ENCODE measurements around the gene CDH13. TPM values are rescaled to one million over a fixed set of nuclear protein-coding genes. Genes with fewer than 3 reads are reported as not detected.

CDH13 gene
- total RNA-seq, 1 donor from 2014 or later, result 28.9 TPM

DNA sequence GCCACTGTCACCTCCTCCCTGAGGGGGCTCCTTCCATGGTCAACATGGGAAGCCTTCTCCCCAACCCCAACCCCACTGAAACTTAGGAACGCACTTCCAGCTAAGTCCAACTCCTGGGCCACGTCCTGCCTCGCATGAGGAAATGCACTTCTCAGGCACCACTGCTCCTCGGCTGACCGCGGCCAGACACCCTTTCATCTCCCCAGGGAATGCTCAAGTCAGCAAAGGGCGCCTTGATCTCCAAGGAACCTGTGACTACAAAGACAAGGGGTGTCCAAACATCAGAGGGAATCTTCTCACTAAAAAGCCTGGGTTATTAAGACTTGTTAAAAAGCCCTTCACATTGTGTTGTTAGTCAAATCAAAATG lies 1056.1 kb downstream of the CDH13 start:
- DNase-seq, result no peak

DNA sequence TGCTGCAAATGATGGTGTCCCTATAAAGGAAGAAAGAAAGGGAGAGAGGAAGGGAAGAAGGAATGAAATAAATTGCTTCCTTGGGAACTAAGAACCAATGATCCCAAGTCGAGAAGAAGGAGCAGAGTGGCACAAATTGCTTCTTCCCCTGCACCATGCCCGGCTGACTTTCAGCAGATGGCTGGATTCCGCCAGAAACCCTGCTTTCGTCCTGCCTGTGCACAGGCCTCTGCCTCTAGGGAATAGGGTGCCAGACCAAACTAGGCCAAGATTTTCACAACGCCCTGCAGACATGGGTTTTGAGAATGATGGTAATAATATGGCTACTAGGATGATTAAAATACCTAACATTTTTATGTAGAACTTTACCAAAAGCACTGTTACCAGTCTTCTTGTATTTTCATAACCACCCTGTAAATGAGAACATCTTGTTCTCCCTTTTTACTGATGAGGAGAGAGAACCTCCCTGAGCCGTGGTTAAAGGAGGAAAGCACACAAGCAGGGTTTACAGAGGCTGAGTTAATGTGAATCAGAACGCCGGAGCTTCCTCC lies 1058.9 kb downstream of the CDH13 start:
- DNase-seq, result no peak

DNA sequence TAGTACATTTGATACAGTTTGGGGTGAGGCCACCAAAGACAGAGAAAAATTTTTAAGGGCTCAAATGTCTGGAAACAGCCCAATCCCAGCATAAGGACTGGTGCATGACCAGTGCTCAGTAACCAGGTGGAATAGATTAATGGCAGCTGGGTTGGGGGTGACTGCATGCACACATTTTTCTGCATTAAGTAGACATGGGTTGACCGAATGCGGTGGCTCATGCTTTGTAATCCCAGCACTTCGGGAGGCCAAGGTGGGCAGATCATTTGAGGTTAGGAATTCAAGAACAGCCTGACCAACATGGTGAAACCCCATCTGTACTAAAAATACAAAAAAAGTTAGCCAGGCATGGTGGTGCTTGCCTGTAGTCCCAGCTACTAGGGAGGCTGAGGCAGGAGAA lies 1060.0 kb downstream of the CDH13 start:
- no peak for DNase-seq

- peak; percentile 84 for DNase-seq
Measured at GRCh38 chr16:83689385-83689831, 1062.6 kb downstream of the CDH13 start.

DNA sequence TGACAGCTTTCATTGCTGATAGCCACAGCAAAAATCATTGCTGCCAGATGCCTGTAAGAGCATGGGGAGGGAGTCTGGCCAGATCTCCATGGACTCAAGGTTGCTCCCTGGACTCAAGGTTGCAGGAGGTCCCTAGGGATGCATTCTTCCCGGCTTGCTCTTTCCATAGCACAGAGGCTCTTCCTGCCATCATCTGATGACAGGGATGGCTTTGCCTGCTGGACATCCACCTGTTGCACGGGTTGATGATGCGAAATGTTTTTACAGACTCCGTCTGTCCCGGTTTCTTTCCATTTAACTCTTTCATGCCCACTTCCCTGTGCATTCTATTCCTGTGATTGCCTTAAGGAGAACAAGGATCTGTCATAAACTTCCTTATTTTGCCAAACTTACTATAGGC lies 1065.5 kb downstream of the CDH13 start:
- DNase-seq, result no peak

DNA sequence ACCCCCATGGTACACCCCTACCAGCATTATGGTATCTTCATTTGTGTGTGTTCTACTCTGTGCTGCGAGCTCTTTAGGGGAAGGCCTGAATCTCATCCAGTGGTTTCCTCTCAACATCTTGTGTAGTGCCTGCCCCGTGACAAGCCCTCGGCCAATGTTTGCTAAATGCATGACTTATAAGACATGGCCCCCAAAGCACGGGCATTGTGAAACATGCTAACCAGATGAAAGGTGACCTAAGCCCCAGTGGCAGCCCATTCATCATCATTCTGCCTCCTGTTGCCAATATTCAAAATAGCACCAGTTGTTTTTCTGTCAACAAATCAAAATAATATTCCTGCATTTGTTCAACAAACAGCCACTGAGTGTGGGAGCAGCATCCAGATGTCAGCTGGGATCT lies 1072.2 kb downstream of the CDH13 start:
- DNase-seq, result peak; percentile 66

DNA sequence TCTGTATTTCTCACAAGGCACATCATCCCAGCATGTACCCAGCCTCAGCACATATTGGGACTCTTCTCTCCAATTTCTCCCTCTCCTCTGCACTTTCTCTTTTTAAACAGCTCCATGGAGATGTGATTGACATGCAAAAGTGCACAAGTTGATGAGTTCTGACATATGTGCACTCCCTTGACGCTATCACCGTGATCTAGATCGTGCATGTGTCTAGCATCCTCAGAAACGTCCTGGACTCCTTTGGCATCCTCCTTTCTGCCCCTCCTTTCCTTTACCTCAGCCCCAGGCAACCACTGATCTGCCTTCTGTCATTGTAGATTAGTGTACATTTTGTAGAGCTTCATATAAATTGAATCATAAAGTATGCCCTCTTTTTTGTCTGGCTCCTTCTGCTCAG lies 1073.0 kb downstream of the CDH13 start:
- no peak for DNase-seq

GRCh38 chr16:83700918-83701317 lies 1074.1 kb downstream of the CDH13 start:
- no peak for DNase-seq

DNA sequence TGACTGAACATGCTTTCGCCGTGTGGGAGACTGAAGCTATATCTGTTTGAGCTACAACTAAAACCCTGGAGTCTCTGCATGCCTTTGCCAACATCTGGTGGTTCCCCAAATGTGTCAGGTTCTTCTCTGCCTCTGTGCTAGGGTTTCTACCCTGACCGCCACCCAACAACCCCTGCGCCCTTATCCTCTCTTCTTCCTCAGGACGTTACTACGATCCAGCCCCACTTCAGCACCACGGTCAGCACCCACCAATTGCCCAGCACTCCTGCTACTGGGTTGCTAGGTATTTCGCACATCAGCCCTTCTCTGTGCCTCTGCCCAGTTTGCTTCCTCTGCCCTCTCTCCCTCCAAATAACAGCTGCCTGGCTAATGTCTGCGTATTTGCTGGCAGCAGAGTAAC lies 1074.7 kb downstream of the CDH13 start:
- no peak for DNase-seq

GRCh38 chr16:83704656-83705055 lies 1077.9 kb downstream of the CDH13 start:
- no peak for DNase-seq

GRCh38 chr16:83705856-83706255 lies 1079.1 kb downstream of the CDH13 start:
- no peak for DNase-seq

DNA sequence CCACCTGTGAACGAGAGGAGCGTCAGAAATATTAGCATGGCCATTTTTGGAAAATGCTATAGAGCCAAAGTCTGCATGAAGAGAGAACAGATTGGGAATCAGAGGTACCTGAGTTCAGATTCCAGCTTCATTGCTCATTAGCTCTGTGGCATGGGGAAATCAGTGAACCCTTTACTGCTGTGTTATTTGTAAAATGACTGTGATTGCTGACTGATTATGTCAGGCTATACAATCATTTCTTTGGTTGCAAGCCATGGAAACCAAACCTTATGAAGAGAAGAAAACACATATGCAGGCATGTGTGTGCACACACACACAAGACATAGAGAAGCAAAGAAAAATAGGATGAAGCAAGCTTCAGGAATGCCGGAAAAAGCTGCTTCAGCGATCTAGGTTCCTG lies 1079.6 kb downstream of the CDH13 start:
- no peak for DNase-seq

DNA sequence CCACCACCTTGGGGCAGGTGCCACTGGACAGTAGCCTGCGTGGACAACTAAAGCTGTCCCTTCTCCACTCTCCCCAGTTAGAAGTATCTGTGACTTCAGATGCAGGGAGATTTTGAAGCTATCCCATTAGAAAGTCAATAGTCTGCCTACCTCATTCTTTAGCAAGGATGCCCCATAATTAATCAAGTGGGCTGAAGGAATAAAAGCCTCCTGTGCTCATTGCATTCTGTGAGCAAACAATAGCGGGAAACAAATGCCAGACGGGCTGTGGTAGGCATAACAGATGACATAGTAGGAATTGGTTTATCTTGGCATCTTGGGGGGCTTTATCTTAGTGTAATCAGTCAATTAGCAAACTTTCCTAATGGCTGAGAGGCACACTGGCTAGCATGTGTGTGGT lies 1084.3 kb downstream of the CDH13 start:
- no peak for DNase-seq

- no peak for DNase-seq
Measured at GRCh38 chr16:83713597-83713996, 1086.8 kb downstream of the CDH13 start.

GRCh38 chr16:83714286-83714685 lies 1087.5 kb downstream of the CDH13 start:
- DNase-seq, result no peak

DNA sequence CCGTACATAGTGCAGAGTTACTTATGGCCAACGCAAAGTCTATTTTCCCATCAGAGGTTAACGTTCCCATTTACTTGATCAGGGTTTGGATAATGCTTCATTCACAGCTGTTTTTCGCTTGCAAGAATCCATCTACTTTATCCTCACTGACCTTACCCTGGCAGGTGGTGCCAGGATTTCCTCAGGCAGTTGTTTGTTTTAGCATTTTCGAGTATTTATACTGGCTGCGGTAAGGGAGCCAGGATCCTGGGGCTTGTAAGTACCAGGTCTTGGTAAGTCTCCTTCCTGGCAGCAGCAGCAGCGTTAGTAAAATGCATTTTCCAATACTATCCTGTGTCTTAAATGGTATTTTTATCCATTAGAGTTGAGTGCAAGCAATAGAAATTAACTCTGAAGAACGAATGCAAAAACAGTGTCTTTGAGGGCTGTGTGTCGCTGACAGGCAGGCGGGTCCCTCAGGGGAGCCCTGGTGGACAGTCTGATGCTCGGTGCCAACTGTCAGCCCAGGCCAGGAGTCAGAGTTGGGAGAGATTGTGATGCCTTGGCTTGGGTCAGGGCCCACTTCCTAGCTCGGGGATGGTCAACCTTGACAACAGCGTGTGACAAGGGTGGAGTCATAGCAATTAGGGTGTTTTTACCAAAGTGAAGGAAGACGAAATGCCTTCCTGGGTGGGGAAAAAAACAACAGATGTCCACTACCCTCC lies 1088.6 kb downstream of the CDH13 start:
- DNase-seq, result no peak

- DNase-seq, result no peak
Measured at GRCh38 chr16:83717308-83717707, 1090.5 kb downstream of the CDH13 start.

GRCh38 chr16:83717814-83718213 lies 1091.0 kb downstream of the CDH13 start:
- peak; percentile 52 for DNase-seq

DNA sequence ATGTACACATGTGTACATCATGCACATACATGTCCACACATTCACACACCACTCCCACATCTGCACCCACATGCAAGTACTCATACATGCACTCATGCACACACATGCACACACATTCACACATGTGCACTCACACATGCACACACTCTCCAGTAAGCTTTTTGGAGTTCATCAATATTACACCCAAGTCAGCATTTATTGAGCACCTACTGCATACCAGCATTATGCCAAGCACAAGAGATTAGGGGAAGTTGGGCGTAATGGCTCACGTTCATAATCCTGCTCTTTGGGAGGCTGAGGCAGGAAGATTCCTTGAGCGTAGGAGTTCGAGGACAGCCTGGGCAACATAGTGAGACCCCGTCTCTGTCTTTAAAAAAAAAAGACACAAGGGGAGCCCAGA lies 1093.4 kb downstream of the CDH13 start:
- no peak for DNase-seq

DNA sequence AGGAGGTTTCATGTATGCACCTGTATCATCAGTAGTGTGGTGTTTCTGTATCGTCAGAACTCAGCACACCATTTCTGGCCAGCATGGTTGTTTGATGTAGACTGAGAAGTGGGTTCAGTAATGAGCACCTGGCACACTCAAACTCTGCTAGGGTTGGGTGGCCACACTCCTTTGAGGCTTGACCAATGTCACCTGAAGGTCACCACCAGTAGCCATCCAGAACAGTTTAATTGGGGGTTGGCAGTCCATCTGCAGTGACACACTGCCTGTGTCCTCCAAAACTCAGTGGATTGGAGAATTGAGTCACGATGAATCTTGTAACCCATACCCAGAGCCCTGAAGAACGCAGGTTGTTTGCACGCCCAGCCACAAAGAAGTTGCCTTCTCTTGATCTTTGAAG lies 1094.2 kb downstream of the CDH13 start:
- DNase-seq, result no peak

DNA sequence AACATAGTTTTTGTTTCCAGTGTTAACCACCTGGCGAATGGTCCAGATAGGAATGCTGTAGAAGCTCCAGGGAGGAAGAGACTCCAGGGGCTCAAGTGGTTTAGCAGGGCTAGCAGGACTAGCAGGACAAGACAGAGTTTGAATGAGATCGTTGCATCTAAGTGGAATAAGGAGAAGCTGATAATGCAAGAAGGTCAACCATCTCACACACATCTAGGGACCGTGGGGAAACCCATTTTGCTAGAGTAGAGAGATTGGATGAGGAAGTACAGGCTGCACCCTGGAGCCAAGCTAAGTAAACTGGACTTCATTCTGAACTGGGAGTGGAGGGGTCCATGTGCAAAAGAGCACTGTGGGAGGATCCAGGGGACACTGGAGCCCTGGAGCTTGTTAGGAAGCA lies 1094.9 kb downstream of the CDH13 start:
- no peak for DNase-seq

DNA sequence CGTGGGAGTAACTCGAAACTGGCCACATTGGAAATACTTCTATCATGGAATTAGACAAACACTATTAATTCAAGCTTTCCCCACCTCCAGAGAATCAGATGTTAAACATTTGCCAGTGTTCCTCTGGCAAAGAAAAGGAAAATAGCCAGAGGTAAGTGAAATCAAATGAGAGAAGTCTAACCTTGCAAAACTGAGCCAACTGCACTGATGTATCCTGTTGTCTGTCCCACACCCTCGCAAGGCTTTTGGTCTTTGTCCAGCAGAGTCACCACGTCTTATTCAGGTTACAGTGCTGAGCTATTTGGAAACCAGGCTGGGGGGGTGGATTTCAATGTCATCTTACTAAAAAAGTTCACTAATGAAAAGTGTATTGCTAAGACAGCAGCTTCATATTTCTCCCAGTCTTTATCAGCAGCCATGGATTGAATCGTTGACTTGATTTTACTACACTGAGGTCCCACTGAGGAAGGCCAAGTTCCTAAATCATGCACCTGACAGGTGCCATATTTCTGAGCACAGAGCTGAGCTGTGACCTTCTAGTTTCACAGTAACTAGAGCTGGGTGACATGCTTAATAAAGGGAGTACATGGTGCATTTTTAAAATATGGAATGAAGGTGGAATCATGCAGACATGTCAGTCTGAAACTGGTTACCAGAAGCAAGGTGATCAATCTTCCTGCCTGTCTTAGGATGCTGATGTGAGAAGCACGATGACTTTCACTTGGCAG lies 1095.9 kb downstream of the CDH13 start:
- DNase-seq, result no peak

GRCh38 chr16:83723244-83723643 lies 1096.5 kb downstream of the CDH13 start:
- DNase-seq, result no peak

GRCh38 chr16:83723901-83724300 lies 1097.1 kb downstream of the CDH13 start:
- DNase-seq, result no peak

Data from skin of body (tissue), 2 donors.